GM23248 (cell line): ENCODE measurements around the gene LIN7A.

Source experiments
- EZH2 ChIP-seq: fragments of 200-600 bp; sonication (generic); IDR thresholded peaks from 2 replicates; pipeline ENCODE4 v1.6.1; 2018; ENCODE audit warnings: antibody characterized with exemption, mild to moderate bottlenecking; ENCODE audit not compliant: insufficient read depth, poor library complexity, severe bottlenecking
- EZH2phosphoT487 ChIP-seq: fragments of 200-600 bp; sonication (generic); IDR thresholded peaks from 2 replicates; pipeline ENCODE4 v1.6.1; 2018; ENCODE audit warnings: antibody characterized with exemption, moderate library complexity, mild to moderate bottlenecking, low read depth; ENCODE audit not compliant: insufficient read depth

DNA sequence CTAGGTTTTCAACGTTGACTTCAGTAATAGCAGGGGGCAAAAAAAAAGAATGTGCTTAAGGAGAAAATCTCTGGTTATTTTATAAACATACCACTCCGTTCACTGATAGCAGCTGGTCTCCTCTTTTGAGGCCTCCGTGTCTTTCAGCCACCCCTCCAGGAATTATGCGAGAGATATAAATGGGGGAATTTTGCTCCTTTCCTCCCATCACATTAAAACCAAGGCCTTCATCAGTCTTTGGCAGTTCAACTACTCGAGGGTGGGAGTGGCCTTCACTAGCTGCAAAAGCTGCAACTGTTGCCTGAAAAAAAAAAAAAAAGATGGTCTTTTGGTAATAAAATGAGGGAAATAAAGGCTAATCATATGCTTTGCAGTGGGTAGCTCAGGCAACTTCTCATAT, 92.1 kb downstream of the LIN7A start:
- TF ChIP-seq EZH2 (no peak), EZH2phosphoT487 (no peak)
